Measurements from ENCODE around the gene VWC2L. TPM values are rescaled to one million over a fixed set of nuclear protein-coding genes. Genes with fewer than 3 reads are reported as not detected.

The VWC2L gene
- total RNA-seq (2012; rRNA removed) (not detected in 2 replicates), polyA plus RNA-seq (2012; rRNA removed) (not detected in 2 replicates), Bru-seq, nascent RNA (percentile 18 among the genes with signal in this experiment), BruChase-seq, experiment 1, labeled RNA remaining after a 6-hour chase (percentile 11 among the genes with signal in this experiment), BruChase-seq, experiment 2, labeled RNA remaining after a 2-hour chase (percentile 17 among the genes with signal in this experiment)
- polyA plus RNA-seq (2012; cell fraction: cytosol; rRNA removed), result not detected in 2 replicates
- not detected in 2 replicates for polyA plus RNA-seq (2012; cell fraction: nucleus; rRNA removed; ENCODE audit: low replicate concordance)
- long read RNA-seq, result 0 reads

- Histone ChIP-seq H3K4ac (ENCODE audit: low read depth, low read length) (no peak within 1 kb of the TSS), H2AK5ac (ENCODE audit: low read depth, low read length) (no peak within 1 kb of the TSS), H2BK5ac (ENCODE audit: low read depth, low read length, poor library complexity, severe bottlenecking) (no peak within 1 kb of the TSS), H2AFZ (replicated peaks; ENCODE audit: low read length, poor library complexity) (no peak within 1 kb of the TSS), H3K27me3 (ENCODE audit: control insufficient read depth, insufficient read depth, low read length) (no peaks in the 10 kb centered on the region), H2AK9ac (replicated peaks; ENCODE audit: low read depth, low read length, poor library complexity) (no peak within 1 kb of the TSS), H2BK15ac (ENCODE audit: low read depth, low read length) (no peak within 1 kb of the TSS), H3K4me3 (ENCODE audit: insufficient read depth, low read depth, low read length) (no peak within 1 kb of the TSS), H3K9me1 (ENCODE audit: insufficient read depth, low read length) (no peaks in the 10 kb centered on the region), H3K4me1 (ENCODE audit: control insufficient read depth, insufficient read depth, low read length) (no peaks in the 10 kb centered on the region), H2BK120ac (ENCODE audit: low read depth, low read length) (no peak within 1 kb of the TSS), H4K91ac (ENCODE audit: insufficient read depth, low read depth, low read length) (no peak within 1 kb of the TSS), H4K5ac (ENCODE audit: low read depth, low read length) (no peak within 1 kb of the TSS), H3K27ac (ENCODE audit: insufficient read depth, low read length) (no peak within 1 kb of the TSS), H3K9me3 (ENCODE audit: control insufficient read depth, insufficient read depth, low read length) (no peaks in the 10 kb centered on the region), H4K20me1 (ENCODE audit: insufficient read depth, low read length) (no peaks in the 10 kb centered on the region), H3K23ac (ENCODE audit: low read depth, low read length) (no peak within 1 kb of the TSS), H3K56ac (ENCODE audit: extremely low read depth, insufficient read depth, low read length) (no peak within 1 kb of the TSS), H2BK20ac (ENCODE audit: low read depth, low read length) (no peak within 1 kb of the TSS), H3K36me3 (ENCODE audit: control insufficient read depth, insufficient read depth, low read length) (no peaks in the 10 kb centered on the region), H3K14ac (replicated peaks; ENCODE audit: low read depth, low read length) (no peak within 1 kb of the TSS), H3K79me1 (ENCODE audit: low read depth in 1 of 2, low read length in 2 of 2) (no peaks in the 10 kb centered on the region), H4K8ac (ENCODE audit: low read depth in 2 of 2, low read length in 2 of 2) (no peak within 1 kb of the TSS), H3K18ac (ENCODE audit: low read depth, low read length) (no peak within 1 kb of the TSS), H3K4me2 (ENCODE audit: low read depth, low read length) (no peak within 1 kb of the TSS), H3K9ac (ENCODE audit: low read depth, low read length) (no peak within 1 kb of the TSS)
- no CpG with 5 or more reads among the region's 19 CpGs for WGBS, 2 experiments (ENCODE audit: extremely low coverage in 2 of 2, insufficient read length in 1 of 2)
- TF ChIP-seq MAFK (IDR thresholded peaks at IDR 0.05; ENCODE audit: low read depth, low read length), result no peak
- no peak for TF ChIP-seq MAZ (IDR thresholded peaks at IDR 0.05; ENCODE audit: borderline replicate concordance, low read depth, low read length)
- TF ChIP-seq NFE2L2 (IDR thresholded peaks at IDR 0.05; ENCODE audit: low read depth, low read length), result no peak
- TF ChIP-seq RAD21 (IDR thresholded peaks at IDR 0.05; ENCODE audit: low read length), result peak; percentile 27; the same call in 1 of the 2 replicates
- TF ChIP-seq FOS (IDR thresholded peaks at IDR 0.05; ENCODE audit: low read depth, low read length), result no peak
- TF ChIP-seq CEBPB (IDR thresholded peaks at IDR 0.05; ENCODE audit: low read depth, low read length), result peak; percentile 87
- BruUV-seq (replicated peaks), result no TSS peak
- peak; percentile 99 for ATAC-seq (ENCODE audit: low read depth)
- intact Hi-C loops (cut with micrococcal nuclease) (loop anchor here (2.0 to 10.0 kb wide), 5 partner anchors 396 to 1160 kb away; partner anchors contain the start of gene BARD1), in situ Hi-C loops (cut with MboI; ENCODE audit: low sequenced_read_pairs) (no loop called here), dilution Hi-C loops (cut with HindIII; ENCODE audit: low sequenced_read_pairs, unreplicated experiment) (no loop called here)
- DNase-seq, result peak; percentile 76
- CTCF ChIA-PET, result interaction anchor here (0.6 to 1.0 kb wide), 4 partner anchors 10 to 859 kb away, joined by 3 to 4 read pairs (median 3); no protein-coding TSS in a partner anchor
- POLR2A ChIA-PET (ENCODE audit: unreplicated experiment), result interaction anchor here (0.6 kb wide), 1 partner anchor 1698 kb away, joined by 7 read pairs; the partner anchor contains the start of gene XRCC5
Observed at GRCh38 chr2:214410918-214411554, at the start of gene VWC2L. Gene VWC2L, plus strand, starts transcription at chr2:214411054. Its CDS starts 3,140 bp downstream, at chr2:214414194.

Measured in IMR-90 (cell line).